Astrocyte (in vitro differentiated cells and primary cell): Measurements from ENCODE around the gene MTMR1. TPM values are rescaled to one million over a fixed set of nuclear protein-coding genes. Genes with fewer than 3 reads are reported as not detected.

Source experiments
- DNase-seq: peaks from one replicate; pipeline ENCODE4 v3.0.0-alpha.2; 2010; ENCODE audit warnings: low read depth
- FAIRE-seq: peaks from 2 replicates; lab custom pipeline; 2011; peaks lifted over from hg19 to GRCh38; lab: Jason Lieb, UNC
- H2AFZ ChIP-seq: 2 replicates; pipeline ENCODE4 v1.6.0; 2012; ENCODE audit warnings: low read depth, low read length, inconsistent platforms
- H3K27ac ChIP-seq: 2 replicates; pipeline ENCODE4 v1.5.1; 2011; ENCODE audit warnings: low read depth, low read length, inconsistent platforms
- H3K27me3 ChIP-seq: 2 replicates; pipeline ENCODE4 v1.6.0; 2011; ENCODE audit warnings: low read length, inconsistent platforms; ENCODE audit not compliant: insufficient read depth
- H3K36me3 ChIP-seq: 2 replicates; pipeline ENCODE4 v1.5.1; 2011; ENCODE audit warnings: low read length, inconsistent platforms; ENCODE audit not compliant: insufficient read depth
- H3K4me1 ChIP-seq: 2 replicates; pipeline ENCODE4 v1.5.1; 2011; ENCODE audit warnings: low read length, inconsistent platforms; ENCODE audit not compliant: insufficient read depth
- H3K4me2 ChIP-seq: 2 replicates; pipeline ENCODE4 v1.6.0; 2012; ENCODE audit warnings: low read length, inconsistent platforms
- H3K4me3 ChIP-seq: 2 replicates; pipeline ENCODE4 v1.5.1; 2011; ENCODE audit warnings: low read depth, mild to moderate bottlenecking, low read length, inconsistent platforms; ENCODE audit not compliant: insufficient read depth
- H3K79me2 ChIP-seq: 2 replicates; pipeline ENCODE4 v1.6.0; 2012; ENCODE audit warnings: mild to moderate bottlenecking, low read length, inconsistent platforms; ENCODE audit not compliant: insufficient read depth
- H3K9ac ChIP-seq: 2 replicates; pipeline ENCODE4 v1.6.0; 2012; ENCODE audit warnings: mild to moderate bottlenecking, low read length, inconsistent platforms
- H3K9me3 ChIP-seq: 2 replicates; pipeline ENCODE4 v1.5.1; 2012; ENCODE audit warnings: low read depth, mild to moderate bottlenecking, low read length, inconsistent platforms; ENCODE audit not compliant: insufficient read depth
- H4K20me1 ChIP-seq: 2 replicates; pipeline ENCODE4 v1.6.0; 2012; ENCODE audit warnings: low read length, inconsistent platforms; ENCODE audit not compliant: insufficient read depth
- H3K27ac Mint-ChIP-seq: one replicate; pipeline ENCODE4 v1.8.0; 2021; ENCODE audit warnings: mild to moderate bottlenecking, mixed read lengths; ENCODE audit not compliant: unreplicated experiment
- H3K27me3 Mint-ChIP-seq: one replicate; pipeline ENCODE4 v1.8.0; 2021; ENCODE audit warnings: low read depth, mixed read lengths; ENCODE audit not compliant: unreplicated experiment
- H3K36me3 Mint-ChIP-seq: one replicate; pipeline ENCODE4 v1.8.0; 2021; ENCODE audit warnings: low read depth, mixed read lengths; ENCODE audit not compliant: unreplicated experiment
- H3K4me1 Mint-ChIP-seq: one replicate; pipeline ENCODE4 v1.8.0; 2021; ENCODE audit warnings: low read depth, mixed read lengths; ENCODE audit not compliant: unreplicated experiment
- H3K4me3 Mint-ChIP-seq: one replicate; pipeline ENCODE4 v1.8.0; 2021; ENCODE audit warnings: mild to moderate bottlenecking, moderate library complexity, mixed read lengths; ENCODE audit not compliant: unreplicated experiment
- H3K9me3 Mint-ChIP-seq: one replicate; pipeline ENCODE4 v1.8.0; 2021; ENCODE audit warnings: mild to moderate bottlenecking, mixed read lengths; ENCODE audit not compliant: unreplicated experiment
- EZH2 ChIP-seq: IDR thresholded peaks from 2 replicates; pipeline ENCODE4 v1.6.1; 2012; ENCODE audit warnings: mild to moderate bottlenecking, low read length, inconsistent platforms; ENCODE audit not compliant: insufficient read depth
- total RNA-seq: library from RNA; stranded (reverse); gene quantifications from 2 replicates; pipeline ENCODE4 v1.2.1, GENCODE V29; 2021
- TF ChIP-seq, protein P1 (sequence below): IDR thresholded peaks from 2 replicates; pipeline ENCODE4 v1.5.1; 2011; ENCODE audit warnings: low read depth, mild to moderate bottlenecking, inconsistent platforms, low read length, moderate library complexity; ENCODE audit not compliant: insufficient read depth

MTMR1 gene
- total RNA-seq, 1 donor from 2014 or later = 18.6 TPM

DNA sequence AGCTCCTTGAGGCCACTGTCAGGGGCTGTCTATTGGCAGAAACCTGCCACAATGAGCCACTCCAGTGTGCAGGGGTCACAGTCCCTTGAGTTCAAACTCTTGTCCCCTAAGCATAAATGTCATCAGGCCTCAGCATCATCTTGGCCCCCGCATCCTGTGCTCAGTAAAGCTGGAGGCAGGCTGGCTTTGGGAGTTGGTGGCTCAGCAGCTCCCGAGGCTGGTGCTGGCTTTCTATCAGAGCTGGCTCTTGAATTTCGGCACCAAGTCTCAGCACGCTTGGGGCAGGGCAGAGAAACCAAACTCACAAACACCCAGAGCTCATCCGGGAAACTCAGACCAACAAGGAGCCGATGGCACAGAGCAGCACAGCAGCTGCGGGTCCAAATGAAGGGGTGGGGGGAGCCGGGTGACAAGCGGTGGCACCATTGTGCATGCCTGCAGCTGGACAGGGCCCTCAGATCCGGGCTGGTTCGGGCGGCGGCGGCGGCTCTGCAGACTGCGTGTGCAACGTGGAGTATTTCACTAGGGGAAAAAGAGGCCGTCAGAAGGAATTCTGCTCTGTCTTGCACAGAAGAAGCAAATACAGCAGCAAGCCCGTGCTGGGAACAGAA, 75.5 kb downstream of the MTMR1 start:
- DNase-seq (no peak), FAIRE-seq (no peak)
- H3K79me2 ChIP-seq = no peaks in the 10 kb centered on the region
- peaks cover 11% of the 10 kb centered on the region for H3K4me1 Mint-ChIP-seq
- H3K27ac ChIP-seq = no peak overlapping the region
- peaks cover 13% of the 10 kb centered on the region for H3K4me1 ChIP-seq
- H3K27me3 Mint-ChIP-seq = no peaks in the 10 kb centered on the region
- H3K4me3 ChIP-seq = no peak overlapping the region
- H2AFZ ChIP-seq = no peak overlapping the region
- H3K9me3 ChIP-seq = no peaks in the 10 kb centered on the region
- H3K9me3 Mint-ChIP-seq = no peaks in the 10 kb centered on the region
- H3K9ac ChIP-seq = no peak overlapping the region
- H3K4me3 Mint-ChIP-seq = no peak overlapping the region
- H4K20me1 ChIP-seq = no peaks in the 10 kb centered on the region
- no peaks in the 10 kb centered on the region for H3K36me3 ChIP-seq
- H3K27ac Mint-ChIP-seq = no peak overlapping the region
- no peaks in the 10 kb centered on the region for H3K36me3 Mint-ChIP-seq
- H3K27me3 ChIP-seq = no peaks in the 10 kb centered on the region
- TF ChIP-seq, protein P1, sequence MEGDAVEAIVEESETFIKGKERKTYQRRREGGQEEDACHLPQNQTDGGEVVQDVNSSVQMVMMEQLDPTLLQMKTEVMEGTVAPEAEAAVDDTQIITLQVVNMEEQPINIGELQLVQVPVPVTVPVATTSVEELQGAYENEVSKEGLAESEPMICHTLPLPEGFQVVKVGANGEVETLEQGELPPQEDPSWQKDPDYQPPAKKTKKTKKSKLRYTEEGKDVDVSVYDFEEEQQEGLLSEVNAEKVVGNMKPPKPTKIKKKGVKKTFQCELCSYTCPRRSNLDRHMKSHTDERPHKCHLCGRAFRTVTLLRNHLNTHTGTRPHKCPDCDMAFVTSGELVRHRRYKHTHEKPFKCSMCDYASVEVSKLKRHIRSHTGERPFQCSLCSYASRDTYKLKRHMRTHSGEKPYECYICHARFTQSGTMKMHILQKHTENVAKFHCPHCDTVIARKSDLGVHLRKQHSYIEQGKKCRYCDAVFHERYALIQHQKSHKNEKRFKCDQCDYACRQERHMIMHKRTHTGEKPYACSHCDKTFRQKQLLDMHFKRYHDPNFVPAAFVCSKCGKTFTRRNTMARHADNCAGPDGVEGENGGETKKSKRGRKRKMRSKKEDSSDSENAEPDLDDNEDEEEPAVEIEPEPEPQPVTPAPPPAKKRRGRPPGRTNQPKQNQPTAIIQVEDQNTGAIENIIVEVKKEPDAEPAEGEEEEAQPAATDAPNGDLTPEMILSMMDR = no peak
- TF ChIP-seq EZH2 = no peak
- H3K4me2 ChIP-seq = no peak overlapping the region

- H3K4me3 ChIP-seq = no peak overlapping the region
- TF ChIP-seq, protein P1 = no peak
- no peak for TF ChIP-seq EZH2
Observed at GRCh38 chrX:150769408-150769807, 76.2 kb downstream of the MTMR1 start.

DNA sequence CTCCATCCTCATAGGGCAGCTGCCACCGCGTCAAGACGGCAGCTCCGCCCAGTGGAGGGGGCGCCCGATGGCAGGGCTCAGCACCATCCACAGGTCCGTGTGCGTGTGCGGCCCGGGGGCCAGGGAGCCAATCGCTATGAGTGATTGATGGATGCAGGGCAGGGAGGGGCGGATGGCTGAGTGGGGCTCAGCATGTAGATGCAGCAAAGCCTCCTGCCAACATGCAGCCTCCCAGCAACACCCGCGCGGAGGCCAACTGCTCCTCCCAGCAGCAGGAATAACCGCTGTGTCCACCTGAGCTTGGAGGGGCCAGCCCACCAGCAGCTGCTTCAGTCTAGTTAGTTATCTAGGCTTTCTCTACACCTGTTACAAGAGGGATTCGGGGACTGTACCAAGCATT, 77.4 kb downstream of the MTMR1 start:
- Histone ChIP-seq H3K4me3 (no peak overlapping the region), H3K36me3 (no peaks in the 10 kb centered on the region), H3K9me3 (no peaks in the 10 kb centered on the region), H4K20me1 (no peaks in the 10 kb centered on the region), H3K4me1 (peaks cover 13% of the 10 kb centered on the region), H3K79me2 (no peaks in the 10 kb centered on the region), H2AFZ (no peak overlapping the region), H3K4me2 (no peak overlapping the region), H3K27me3 (no peaks in the 10 kb centered on the region), H3K27ac (no peak overlapping the region), H3K9ac (no peak overlapping the region)
- no peak overlapping the region for H3K4me3 Mint-ChIP-seq
- peaks cover 2% of the 10 kb centered on the region for H3K36me3 Mint-ChIP-seq
- H3K27me3 Mint-ChIP-seq = no peaks in the 10 kb centered on the region
- no peak for DNase-seq
- no peak for TF ChIP-seq EZH2
- peaks cover 7% of the 10 kb centered on the region for H3K4me1 Mint-ChIP-seq
- no peak for FAIRE-seq
- H3K9me3 Mint-ChIP-seq = no peaks in the 10 kb centered on the region
- no peak overlapping the region for H3K27ac Mint-ChIP-seq

More at GRCh38 chrX:150769408-150769807, 76.2 kb downstream of the MTMR1 start:
- no peaks in the 10 kb centered on the region for H3K27me3 ChIP-seq
- Mint-ChIP-seq H3K27ac (no peak overlapping the region), H3K4me3 (no peak overlapping the region), H3K36me3 (no peaks in the 10 kb centered on the region), H3K27me3 (no peaks in the 10 kb centered on the region), H3K9me3 (no peaks in the 10 kb centered on the region), H3K4me1 (peaks cover 9% of the 10 kb centered on the region)
- no peak for FAIRE-seq
- no peak for DNase-seq
- no peak overlapping the region for H3K27ac ChIP-seq
- no peaks in the 10 kb centered on the region for H3K79me2 ChIP-seq
- H2AFZ ChIP-seq = no peak overlapping the region
- H3K4me1 ChIP-seq = peaks cover 13% of the 10 kb centered on the region
- H3K9ac ChIP-seq = no peak overlapping the region
- H3K9me3 ChIP-seq = no peaks in the 10 kb centered on the region
- no peaks in the 10 kb centered on the region for H3K36me3 ChIP-seq
- no peaks in the 10 kb centered on the region for H4K20me1 ChIP-seq
- H3K4me2 ChIP-seq = no peak overlapping the region
